Choroid plexus epithelial cell (primary cell): ENCODE data around the gene UBE2J2.

ENCODE experiments used
- DNase-seq: peaks from one replicate; pipeline ENCODE4 v3.0.0-alpha.2; 2010; ENCODE audit warnings: low read depth
- H3K4me3 ChIP-seq: 2 replicates; pipeline ENCODE4 v1.5.1; 2011; ENCODE audit warnings: low read depth, mild to moderate bottlenecking, control low read depth, low read length, moderate library complexity
- TF ChIP-seq, protein P1 (sequence below): conservative IDR thresholded peaks from 2 replicates; pipeline ENCODE4 v1.5.1; 2011; ENCODE audit warnings: low read depth, mild to moderate bottlenecking, control low read depth, inconsistent platforms, low read length, moderate library complexity

The UBE2J2 gene

DNA sequence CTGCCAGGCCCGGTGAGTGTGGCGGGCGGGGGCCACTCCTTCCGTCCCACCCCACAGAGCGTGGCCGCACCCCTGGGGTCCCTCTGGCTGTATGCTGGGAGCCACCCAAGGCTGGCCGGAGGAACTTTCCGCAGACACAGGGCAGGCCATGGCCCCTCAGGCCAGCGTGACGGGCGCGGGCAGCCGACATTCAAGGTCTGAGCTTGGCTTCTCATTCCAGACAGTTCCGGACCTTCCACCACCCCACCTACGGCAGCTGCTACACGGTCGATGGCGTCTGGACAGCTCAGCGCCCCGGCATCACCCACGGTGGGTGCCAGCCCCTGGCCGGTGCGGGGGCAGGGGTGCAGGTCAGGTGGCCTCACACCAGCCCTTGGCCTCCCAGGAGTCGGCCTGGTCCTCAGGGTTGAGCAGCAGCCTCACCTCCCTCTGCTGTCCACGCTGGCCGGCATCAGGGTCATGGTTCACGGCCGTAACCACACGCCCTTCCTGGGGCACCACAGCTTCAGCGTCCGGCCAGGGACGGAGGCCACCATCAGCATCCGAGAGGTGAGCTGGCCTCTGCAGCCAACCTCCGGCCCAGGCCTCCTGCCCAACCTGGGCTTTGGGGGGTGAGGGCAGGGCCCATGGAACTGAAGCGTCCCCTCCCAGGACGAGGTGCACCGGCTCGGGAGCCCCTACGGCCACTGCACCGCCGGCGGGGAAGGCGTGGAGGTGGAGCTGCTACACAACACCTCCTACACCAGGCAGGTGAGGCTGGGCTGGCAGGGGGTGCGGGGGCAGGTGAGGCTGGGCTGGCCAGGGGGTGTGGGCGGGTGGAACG, 13.8 kb upstream of the UBE2J2 start:
- no peak overlapping the region for H3K4me3 ChIP-seq
- TF ChIP-seq, protein P1, sequence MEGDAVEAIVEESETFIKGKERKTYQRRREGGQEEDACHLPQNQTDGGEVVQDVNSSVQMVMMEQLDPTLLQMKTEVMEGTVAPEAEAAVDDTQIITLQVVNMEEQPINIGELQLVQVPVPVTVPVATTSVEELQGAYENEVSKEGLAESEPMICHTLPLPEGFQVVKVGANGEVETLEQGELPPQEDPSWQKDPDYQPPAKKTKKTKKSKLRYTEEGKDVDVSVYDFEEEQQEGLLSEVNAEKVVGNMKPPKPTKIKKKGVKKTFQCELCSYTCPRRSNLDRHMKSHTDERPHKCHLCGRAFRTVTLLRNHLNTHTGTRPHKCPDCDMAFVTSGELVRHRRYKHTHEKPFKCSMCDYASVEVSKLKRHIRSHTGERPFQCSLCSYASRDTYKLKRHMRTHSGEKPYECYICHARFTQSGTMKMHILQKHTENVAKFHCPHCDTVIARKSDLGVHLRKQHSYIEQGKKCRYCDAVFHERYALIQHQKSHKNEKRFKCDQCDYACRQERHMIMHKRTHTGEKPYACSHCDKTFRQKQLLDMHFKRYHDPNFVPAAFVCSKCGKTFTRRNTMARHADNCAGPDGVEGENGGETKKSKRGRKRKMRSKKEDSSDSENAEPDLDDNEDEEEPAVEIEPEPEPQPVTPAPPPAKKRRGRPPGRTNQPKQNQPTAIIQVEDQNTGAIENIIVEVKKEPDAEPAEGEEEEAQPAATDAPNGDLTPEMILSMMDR: no peak
- DNase-seq: no peak

DNA sequence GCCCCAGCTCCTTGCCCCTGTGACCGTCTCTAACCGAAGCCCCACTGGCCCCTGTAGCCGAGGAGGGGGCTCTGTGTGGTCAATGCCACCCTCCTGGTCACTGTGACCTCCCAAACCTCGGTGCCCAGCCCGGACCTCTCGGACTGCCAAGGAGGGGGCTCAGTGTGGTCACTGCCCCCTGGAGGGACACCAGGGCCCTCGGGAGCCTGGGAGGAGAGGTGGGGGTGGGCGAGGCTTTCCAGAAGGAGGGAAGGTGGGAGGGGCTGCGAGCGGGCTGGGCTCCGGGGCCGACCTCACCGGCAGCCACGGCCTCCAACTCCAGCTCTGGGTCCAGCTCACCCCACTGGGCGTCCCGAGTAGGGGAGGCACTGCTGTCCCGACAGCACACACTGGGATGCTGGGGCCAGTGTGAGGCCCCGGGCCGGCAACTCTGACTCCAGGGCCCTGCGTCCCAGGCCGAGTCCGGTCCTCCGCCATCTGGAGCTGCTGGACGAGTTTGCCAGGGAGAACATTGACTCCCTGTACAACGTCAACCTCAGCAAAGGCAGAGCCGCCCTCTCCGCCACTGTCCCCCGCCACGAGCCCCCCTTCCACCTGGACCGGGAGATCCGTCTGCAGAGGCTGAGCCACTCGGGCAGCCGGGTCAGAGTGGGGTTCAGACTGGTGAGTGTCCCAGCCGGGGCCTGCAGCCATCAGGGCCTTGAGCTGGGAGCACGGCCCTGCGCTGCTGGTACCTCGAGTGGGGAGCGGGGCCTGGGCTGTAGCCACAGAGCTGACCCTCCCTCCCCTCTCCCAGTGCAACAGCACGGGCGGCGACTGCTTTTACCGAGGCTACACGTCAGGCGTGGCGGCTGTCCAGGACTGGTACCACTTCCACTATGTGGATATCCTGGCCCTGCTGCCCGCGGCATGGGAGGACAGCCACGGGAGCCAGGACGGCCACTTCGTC, 12.9 kb upstream of the UBE2J2 start:
- TF ChIP-seq, protein P1: no peak
- DNase-seq: no peak
- H3K4me3 ChIP-seq: no peak overlapping the region

DNA sequence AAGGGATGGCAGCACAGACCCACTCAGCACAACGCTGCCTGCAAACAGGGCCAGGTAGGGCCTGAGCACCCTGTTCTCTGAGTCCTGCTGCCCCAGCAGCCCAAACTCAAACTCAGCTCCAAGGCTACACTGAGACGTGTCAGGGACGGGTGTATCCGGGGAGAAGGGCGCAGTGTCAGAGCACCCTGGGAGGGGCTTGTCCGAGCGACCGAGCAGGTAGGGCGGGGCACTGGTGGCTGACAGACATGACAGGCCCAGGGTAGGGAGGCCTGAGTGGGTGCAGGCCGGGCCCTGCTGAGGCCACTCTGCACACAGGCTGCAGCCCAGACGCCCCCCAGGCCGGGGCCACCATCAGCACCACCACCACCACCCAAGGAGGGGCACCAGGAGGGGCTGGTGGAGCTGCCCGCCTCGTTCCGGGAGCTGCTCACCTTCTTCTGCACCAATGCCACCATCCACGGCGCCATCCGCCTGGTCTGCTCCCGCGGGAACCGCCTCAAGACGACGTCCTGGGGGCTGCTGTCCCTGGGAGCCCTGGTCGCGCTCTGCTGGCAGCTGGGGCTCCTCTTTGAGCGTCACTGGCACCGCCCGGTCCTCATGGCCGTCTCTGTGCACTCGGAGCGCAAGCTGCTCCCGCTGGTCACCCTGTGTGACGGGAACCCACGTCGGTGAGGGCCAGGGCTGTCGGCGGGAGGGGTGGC, 12.1 kb upstream of the UBE2J2 start:
- TF ChIP-seq, protein P1: no peak
- no peak overlapping the region for H3K4me3 ChIP-seq
- DNase-seq: no peak

DNA sequence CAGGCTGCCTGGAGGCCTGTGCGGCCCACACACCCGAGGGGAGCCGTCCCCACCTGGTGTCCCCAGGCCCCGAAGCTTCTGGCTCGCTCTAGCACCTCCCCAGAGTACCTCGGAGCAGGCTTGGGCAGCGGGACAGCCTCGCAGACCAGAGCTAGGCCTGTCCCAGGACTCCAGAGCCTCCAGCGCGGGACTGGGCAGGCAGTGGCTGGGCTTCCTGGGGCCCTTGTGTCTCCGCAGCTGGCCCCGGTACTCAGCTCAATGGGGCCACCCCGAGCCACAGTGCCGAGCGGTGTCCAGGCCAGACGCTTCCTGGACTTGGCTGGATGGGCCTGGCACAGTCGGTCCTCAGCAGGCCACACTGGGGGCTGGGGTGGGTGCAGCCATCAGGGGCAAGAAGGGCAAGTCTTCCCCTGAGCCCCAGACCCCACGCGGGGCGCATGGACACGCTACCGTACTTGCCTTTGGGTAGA, 11.5 kb upstream of the UBE2J2 start:
- TF ChIP-seq, protein P1: no peak
- no peak overlapping the region for H3K4me3 ChIP-seq
- no peak for DNase-seq

DNA sequence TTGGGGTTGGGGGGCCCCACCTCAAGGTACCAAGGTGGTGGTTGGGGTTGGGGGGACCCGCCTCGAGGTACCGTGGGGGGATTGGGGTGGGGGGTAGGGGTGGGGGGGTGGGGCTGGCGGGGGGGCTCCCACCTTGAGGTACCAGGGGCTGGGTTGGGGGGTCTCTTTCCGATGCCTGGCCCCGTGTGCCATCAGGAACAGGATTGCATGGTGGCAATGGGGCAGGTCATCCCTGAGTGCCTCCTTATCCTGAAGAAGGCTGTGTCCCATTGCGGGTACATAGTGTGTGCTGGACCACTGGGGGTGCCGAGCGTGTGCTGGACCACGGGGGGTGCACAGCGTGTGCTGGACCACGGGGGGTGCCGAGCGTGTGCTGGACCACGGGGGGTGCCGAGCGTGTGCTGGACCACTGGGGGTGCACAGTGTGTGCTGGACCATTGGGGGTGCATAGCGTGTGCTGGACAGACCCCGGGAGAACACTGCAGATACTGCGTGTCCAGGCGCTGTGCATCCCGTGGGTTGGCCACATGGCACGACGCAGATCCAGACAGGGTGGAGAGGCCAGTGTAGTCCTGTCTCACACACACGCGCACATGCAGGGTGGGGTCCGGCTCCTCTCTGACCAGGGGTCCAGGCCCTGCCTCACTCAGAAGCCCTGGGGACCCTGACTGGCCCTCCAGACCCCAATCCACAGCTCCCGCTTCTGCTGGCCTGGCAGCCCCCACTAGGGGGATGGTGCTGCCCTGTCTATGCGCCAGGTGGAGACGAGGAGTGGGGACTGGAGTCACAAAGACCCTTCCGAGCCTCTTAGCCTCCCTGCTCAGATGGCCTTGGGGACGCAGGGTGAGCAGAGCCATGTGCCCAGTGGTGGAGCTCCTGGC, 10.8 kb upstream of the UBE2J2 start:
- DNase-seq: no peak
- TF ChIP-seq, protein P1: no peak
- H3K4me3 ChIP-seq: no peak overlapping the region

DNA sequence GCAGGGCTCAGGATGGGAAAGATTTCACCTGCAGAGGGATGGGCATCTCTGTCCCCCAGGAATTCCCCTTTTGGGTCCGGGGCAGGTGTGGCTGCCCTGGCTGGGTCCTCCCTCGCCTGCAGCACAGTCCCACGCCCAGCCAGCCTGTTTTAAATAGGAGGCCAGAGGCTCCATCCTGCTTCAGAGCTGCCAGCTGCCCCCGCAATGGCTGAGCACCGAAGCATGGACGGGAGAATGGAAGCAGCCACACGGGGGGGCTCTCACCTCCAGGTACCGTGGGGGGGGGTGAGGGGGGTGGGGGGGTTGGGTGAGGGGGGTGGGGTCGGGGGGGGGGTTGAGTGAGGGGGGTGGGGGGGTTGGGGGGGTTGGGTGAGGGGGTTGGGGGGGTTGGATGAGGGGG, 10.2 kb upstream of the UBE2J2 start:
- no peak for DNase-seq
- TF ChIP-seq, protein P1: no peak
- H3K4me3 ChIP-seq: no peak overlapping the region
